Stomach (tissue), 4 donors: ENCODE data around the gene HSD11B1L.

Experiments used
- POLR2A ChIP-seq, 4 donors: fragments of 450-650 bp; IDR thresholded peaks; one replicate each; pipeline ENCODE4 v1.6.1; 2016; ENCODE audit warnings: antibody characterized with exemption in 4 of 4, control low read depth in 2 of 4, mild to moderate bottlenecking in 1 of 4, moderate library complexity in 1 of 4
- POLR2AphosphoS5 ChIP-seq, 3 donors: sonication (generic); formaldehyde crosslinking; IDR thresholded peaks; one replicate each; pipeline ENCODE4 v1.6.1; 2016; ENCODE audit warnings: antibody characterized with exemption in 3 of 3
- TF ChIP-seq, protein P1 (sequence below), 7 experiments: fragments of 450-650 bp in 4 of 7; fragments of 200-600 bp in 3 of 7; sonication (generic) in 3 of 7; IDR thresholded peaks; one replicate each; pipeline ENCODE4 v1.5.1; 2016 to 2019; ENCODE audit warnings: antibody characterized with exemption in 7 of 7, control low read depth in 2 of 7, mild to moderate bottlenecking in 1 of 7

DNA sequence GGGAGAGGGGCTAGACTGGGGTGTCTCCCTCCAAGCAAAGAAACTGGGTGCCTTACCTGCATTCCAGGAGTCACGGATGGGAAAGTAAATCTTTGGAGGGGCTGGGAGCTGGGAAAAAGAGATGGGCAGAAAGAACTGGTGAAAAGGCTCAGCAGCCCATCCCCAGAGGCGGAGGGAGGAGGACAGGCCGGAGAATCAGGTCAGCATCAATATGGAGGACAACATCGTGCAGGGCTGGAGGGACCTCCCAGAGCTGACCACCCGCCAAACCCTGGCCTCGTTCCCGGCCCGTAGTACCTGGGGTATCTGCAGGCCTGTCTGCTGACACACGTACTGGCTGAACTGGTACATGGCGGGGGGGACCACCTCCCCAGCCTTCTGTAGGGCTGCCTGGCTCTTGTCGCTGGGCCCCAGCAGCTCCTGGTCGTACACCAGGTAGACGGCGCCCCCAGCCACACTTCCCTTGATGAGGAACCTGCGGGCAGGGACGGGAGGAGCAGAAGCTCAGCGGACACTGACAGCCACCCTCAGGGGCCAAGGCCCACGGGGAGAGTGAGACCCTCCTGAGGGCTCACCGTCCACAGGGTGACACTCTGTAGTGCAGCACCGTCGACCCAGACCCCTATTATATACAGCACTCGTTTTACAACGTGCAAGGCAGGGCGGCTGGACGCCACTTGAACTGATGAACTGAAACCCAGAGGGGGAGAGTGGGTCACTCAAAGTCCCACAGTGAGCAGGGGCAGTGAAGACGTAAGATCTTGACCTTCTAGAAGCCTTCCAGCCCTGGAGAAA, 1.3 kb upstream of the HSD11B1L start:
- TF ChIP-seq, protein P1, sequence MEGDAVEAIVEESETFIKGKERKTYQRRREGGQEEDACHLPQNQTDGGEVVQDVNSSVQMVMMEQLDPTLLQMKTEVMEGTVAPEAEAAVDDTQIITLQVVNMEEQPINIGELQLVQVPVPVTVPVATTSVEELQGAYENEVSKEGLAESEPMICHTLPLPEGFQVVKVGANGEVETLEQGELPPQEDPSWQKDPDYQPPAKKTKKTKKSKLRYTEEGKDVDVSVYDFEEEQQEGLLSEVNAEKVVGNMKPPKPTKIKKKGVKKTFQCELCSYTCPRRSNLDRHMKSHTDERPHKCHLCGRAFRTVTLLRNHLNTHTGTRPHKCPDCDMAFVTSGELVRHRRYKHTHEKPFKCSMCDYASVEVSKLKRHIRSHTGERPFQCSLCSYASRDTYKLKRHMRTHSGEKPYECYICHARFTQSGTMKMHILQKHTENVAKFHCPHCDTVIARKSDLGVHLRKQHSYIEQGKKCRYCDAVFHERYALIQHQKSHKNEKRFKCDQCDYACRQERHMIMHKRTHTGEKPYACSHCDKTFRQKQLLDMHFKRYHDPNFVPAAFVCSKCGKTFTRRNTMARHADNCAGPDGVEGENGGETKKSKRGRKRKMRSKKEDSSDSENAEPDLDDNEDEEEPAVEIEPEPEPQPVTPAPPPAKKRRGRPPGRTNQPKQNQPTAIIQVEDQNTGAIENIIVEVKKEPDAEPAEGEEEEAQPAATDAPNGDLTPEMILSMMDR (IDR thresholded peaks at IDR 0.05), result no peak
- TF ChIP-seq POLR2AphosphoS5 (IDR thresholded peaks at IDR 0.05) (no peak), POLR2A (IDR thresholded peaks at IDR 0.05) (no peak)
